NCI-H2171 (cell line): ENCODE data around the gene WDTC1.

ENCODE experiments used
- DNase-seq: peaks from one replicate; lab custom pipeline; 2025; lab: John Stamatoyannopoulos, UW

Gene WDTC1

GRCh38 chr1:27335506-27336422 is 101.3 kb downstream of the WDTC1 start:
- DNase-seq, result no peak

GRCh38 chr1:27336756-27337155 is 102.3 kb downstream of the WDTC1 start:
- no peak for DNase-seq

- no peak for DNase-seq
Observed at GRCh38 chr1:27338751-27339150, 104.3 kb downstream of the WDTC1 start.

GRCh38 chr1:27339213-27339612 is 104.8 kb downstream of the WDTC1 start:
- DNase-seq, result no peak

- peak; percentile 70 for DNase-seq
Observed at GRCh38 chr1:27341525-27342252, 107.3 kb downstream of the WDTC1 start, which contains the start of gene SYTL1. Gene SYTL1, plus strand, starts transcription at chr1:27342022. Its CDS starts 3,313 bp downstream, at chr1:27345335.

GRCh38 chr1:27342391-27342777 is 108.0 kb downstream of the WDTC1 start:
- DNase-seq, result peak; percentile 3

GRCh38 chr1:27342778-27343638 is 108.6 kb downstream of the WDTC1 start:
- peak; percentile 35 for DNase-seq

- no peak for DNase-seq
Observed at GRCh38 chr1:27343639-27344025, 109.2 kb downstream of the WDTC1 start.

GRCh38 chr1:27345272-27345671 is 110.8 kb downstream of the WDTC1 start:
- DNase-seq, result no peak

GRCh38 chr1:27346357-27346756 is 111.9 kb downstream of the WDTC1 start:
- DNase-seq, result no peak

- DNase-seq, result no peak
Observed at GRCh38 chr1:27346991-27347624, 112.7 kb downstream of the WDTC1 start.

GRCh38 chr1:27348861-27349783 is 114.7 kb downstream of the WDTC1 start:
- peak; percentile 23 for DNase-seq

- DNase-seq, result no peak
Observed at GRCh38 chr1:27349784-27350662, 115.6 kb downstream of the WDTC1 start.

- no peak for DNase-seq
Observed at GRCh38 chr1:27350663-27351540, 116.5 kb downstream of the WDTC1 start.

GRCh38 chr1:27351541-27352107 is 117.2 kb downstream of the WDTC1 start:
- DNase-seq, result no peak

GRCh38 chr1:27353166-27353565 is 118.7 kb downstream of the WDTC1 start:
- DNase-seq, result no peak

- no peak for DNase-seq
Observed at GRCh38 chr1:27353629-27354028, 119.2 kb downstream of the WDTC1 start.

- DNase-seq, result no peak
Observed at GRCh38 chr1:27355683-27356082, 121.3 kb downstream of the WDTC1 start.
